GM21360 (cell line): ENCODE data around the gene HRCT1.
"Not testable (repeated sequence)": the region's sequence is repeated elsewhere in the genome, so short reads cannot be mapped to it uniquely, and the experiment has no call there.

Source experiments
- ATAC-seq: cut with Tn5 transposase; IDR thresholded peaks from one replicate; pipeline ENCODE4 v1.9.1; 2021; ENCODE audit warnings: mild to moderate bottlenecking, moderate library complexity; ENCODE audit not compliant: unreplicated experiment

Gene HRCT1

GRCh38 chr9:35915681-35916294 lies 9.8 kb downstream of the HRCT1 start:
- no peak for ATAC-seq

- no peak for ATAC-seq
Observed at GRCh38 chr9:35917261-35917660, 11.3 kb downstream of the HRCT1 start.

- no peak for ATAC-seq
Observed at GRCh38 chr9:35918780-35919179, 12.8 kb downstream of the HRCT1 start.

- no peak for ATAC-seq
Observed at GRCh38 chr9:35919212-35920008, 13.4 kb downstream of the HRCT1 start.

- ATAC-seq = no peak
Observed at GRCh38 chr9:35920051-35920620, 14.1 kb downstream of the HRCT1 start.

GRCh38 chr9:35923598-35923926 lies 17.6 kb downstream of the HRCT1 start:
- no peak for ATAC-seq

- ATAC-seq = no peak
Observed at GRCh38 chr9:35923927-35924763, 18.1 kb downstream of the HRCT1 start.

- ATAC-seq = no peak
Observed at GRCh38 chr9:35928591-35929452, 22.8 kb downstream of the HRCT1 start.

GRCh38 chr9:35929453-35929718 lies 23.4 kb downstream of the HRCT1 start:
- no peak for ATAC-seq

GRCh38 chr9:35930521-35930920 lies 24.5 kb downstream of the HRCT1 start:
- ATAC-seq = no peak

- no peak for ATAC-seq
Observed at GRCh38 chr9:35930989-35931388, 25.0 kb downstream of the HRCT1 start.

- no peak for ATAC-seq
Observed at GRCh38 chr9:35932735-35933134, 26.7 kb downstream of the HRCT1 start.

- no peak for ATAC-seq
Observed at GRCh38 chr9:35933550-35934067, 27.6 kb downstream of the HRCT1 start.

- ATAC-seq = not testable (repeated sequence)
Observed at GRCh38 chr9:35934069-35934468, 28.1 kb downstream of the HRCT1 start.

GRCh38 chr9:35935261-35935660 lies 29.3 kb downstream of the HRCT1 start:
- no peak for ATAC-seq

GRCh38 chr9:35935755-35936509 lies 29.9 kb downstream of the HRCT1 start:
- ATAC-seq = no peak

GRCh38 chr9:35937227-35937626 lies 31.2 kb downstream of the HRCT1 start:
- ATAC-seq = no peak

- no peak for ATAC-seq
Observed at GRCh38 chr9:35938474-35939356, 32.7 kb downstream of the HRCT1 start.
